Ramos (cell line): ENCODE data around the gene PRKCSH.
"Not testable (repeated sequence)": the region's sequence is repeated elsewhere in the genome, so short reads cannot be mapped to it uniquely, and the experiment has no call there.

Source experiments
- in situ Hi-C: fragments of 300-500 bp; cut with MboI; formaldehyde crosslinking; loops from one replicate; pipeline ENCODE4 v1.14.3; 2022; ENCODE audit warnings: low sequenced_read_pairs; ENCODE audit not compliant: unreplicated experiment

Gene PRKCSH

GRCh38 chr19:11418549-11419506, 16.6 kb upstream of the PRKCSH start, which contains the start of gene RGL3:
Gene RGL3 (minus strand): TSS chr19:11419314. CDS start chr19:11419278, 36 bp downstream.
- in situ Hi-C loops: no loop called here

- in situ Hi-C loops: no loop called here
Observed at GRCh38 chr19:11420429-11421370, 14.7 kb upstream of the PRKCSH start.

- in situ Hi-C loops: no loop called here
Observed at GRCh38 chr19:11421371-11422098, 13.9 kb upstream of the PRKCSH start.

- in situ Hi-C loops: no loop called here
Observed at GRCh38 chr19:11422163-11423065, 13.0 kb upstream of the PRKCSH start.

GRCh38 chr19:11423164-11423790, 12.2 kb upstream of the PRKCSH start:
- in situ Hi-C loops: no loop called here

- in situ Hi-C loops: no loop called here
Observed at GRCh38 chr19:11423791-11424181, 11.6 kb upstream of the PRKCSH start.

GRCh38 chr19:11425719-11426457, 9.5 kb upstream of the PRKCSH start:
- in situ Hi-C loops: no loop called here

GRCh38 chr19:11426656-11427055, 8.8 kb upstream of the PRKCSH start:
- in situ Hi-C loops: no loop called here

- in situ Hi-C loops: not testable (repeated sequence)
Observed at GRCh38 chr19:11433526-11433925, 1.9 kb upstream of the PRKCSH start.

- in situ Hi-C loops: no loop called here
Observed at GRCh38 chr19:11434703-11435056, 755 bp upstream of the PRKCSH start.

- in situ Hi-C loops: no loop called here
Observed at GRCh38 chr19:11435833-11436313, 438 bp downstream of the PRKCSH start.

- in situ Hi-C loops: no loop called here
Observed at GRCh38 chr19:11437955-11438354, 2.5 kb downstream of the PRKCSH start.

- in situ Hi-C loops: loop anchor here (10.0 kb wide), 1 partner anchor 149 kb away; the partner anchor contains the start of gene TSPAN16
Observed at GRCh38 chr19:11444059-11444458, 8.6 kb downstream of the PRKCSH start.

GRCh38 chr19:11445141-11445540, 9.7 kb downstream of the PRKCSH start:
- in situ Hi-C loops: loop anchor here (10.0 kb wide), 1 partner anchor 150 kb away; the partner anchor contains the start of gene TSPAN16

GRCh38 chr19:11446271-11446651, 10.8 kb downstream of the PRKCSH start:
- in situ Hi-C loops: loop anchor here (10.0 kb wide), 1 partner anchor 151 kb away; the partner anchor contains the start of gene TSPAN16

GRCh38 chr19:11446652-11447301, 11.3 kb downstream of the PRKCSH start:
- in situ Hi-C loops: loop anchor here (10.0 kb wide), 1 partner anchor 152 kb away; the partner anchor contains the start of gene TSPAN16
